ENCODE measurements around the gene UFSP2.

The UFSP2 gene, protein sequence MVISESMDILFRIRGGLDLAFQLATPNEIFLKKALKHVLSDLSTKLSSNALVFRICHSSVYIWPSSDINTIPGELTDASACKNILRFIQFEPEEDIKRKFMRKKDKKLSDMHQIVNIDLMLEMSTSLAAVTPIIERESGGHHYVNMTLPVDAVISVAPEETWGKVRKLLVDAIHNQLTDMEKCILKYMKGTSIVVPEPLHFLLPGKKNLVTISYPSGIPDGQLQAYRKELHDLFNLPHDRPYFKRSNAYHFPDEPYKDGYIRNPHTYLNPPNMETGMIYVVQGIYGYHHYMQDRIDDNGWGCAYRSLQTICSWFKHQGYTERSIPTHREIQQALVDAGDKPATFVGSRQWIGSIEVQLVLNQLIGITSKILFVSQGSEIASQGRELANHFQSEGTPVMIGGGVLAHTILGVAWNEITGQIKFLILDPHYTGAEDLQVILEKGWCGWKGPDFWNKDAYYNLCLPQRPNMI
- total RNA-seq, result 3.4 to 39.9 (median 21.5) reads per million in 9 experiments

DNA sequence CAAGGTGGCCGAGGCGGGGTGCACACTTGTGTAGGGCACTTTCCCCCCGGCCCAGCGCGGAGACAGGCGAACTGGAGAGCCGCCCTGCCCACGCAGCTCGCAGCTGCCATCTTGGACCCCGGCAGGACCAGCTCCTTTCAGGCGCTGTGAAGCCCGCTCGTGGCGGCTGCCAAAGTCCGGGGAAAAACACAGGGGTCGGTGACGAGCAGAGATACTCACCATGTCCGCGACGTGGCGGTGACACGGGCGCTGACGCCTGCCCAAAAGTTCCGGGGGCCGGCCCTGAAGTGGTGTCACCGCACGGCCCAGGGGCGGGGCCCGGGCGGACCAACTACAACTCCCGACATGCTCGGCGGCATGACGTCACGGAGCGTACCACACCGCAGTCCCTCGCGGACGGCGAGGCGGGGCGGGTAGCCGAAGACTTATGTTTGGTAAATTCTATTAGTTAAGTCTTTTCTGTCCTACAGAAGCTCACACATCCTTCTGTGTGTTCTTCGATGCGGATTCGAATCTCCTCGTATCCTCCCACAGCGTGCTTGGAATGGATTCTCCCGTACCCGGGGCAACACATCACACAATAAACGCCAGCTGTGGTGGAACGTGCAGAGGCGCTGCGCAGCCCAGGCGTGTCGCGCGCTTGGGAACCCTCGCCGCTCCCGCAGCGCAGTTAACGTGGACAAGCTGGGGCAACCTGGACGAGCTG, at the start of gene UFSP2:
Gene UFSP2, minus strand, starts transcription at position 318 of the 706 bp plus-strand sequence. Its CDS starts 96 bp downstream, at position 222.
- DNase-seq, result peak; percentile 89 to 93 (median 92)
- peaks cover 23% of the 10 kb centered on the region for H3K36me3 Mint-ChIP-seq (ENCODE audit: insufficient read depth)
- peak within 1 kb of the TSS; percentile 93 to 94 for H3K27ac Mint-ChIP-seq
- H3K4me3 Mint-ChIP-seq, result peak within 1 kb of the TSS; percentile 82 to 84
- H3K27me3 Mint-ChIP-seq, result peaks cover 5 to 7% of the 10 kb centered on the region in 2 donors
- H3K4me1 Mint-ChIP-seq (ENCODE audit: low read depth in 2 of 2), result peaks cover 26 to 28% of the 10 kb centered on the region in 2 donors
- no peaks in the 10 kb centered on the region for H3K9me3 Mint-ChIP-seq
- peak; percentile 86 for ATAC-seq (replicated peaks)

DNA sequence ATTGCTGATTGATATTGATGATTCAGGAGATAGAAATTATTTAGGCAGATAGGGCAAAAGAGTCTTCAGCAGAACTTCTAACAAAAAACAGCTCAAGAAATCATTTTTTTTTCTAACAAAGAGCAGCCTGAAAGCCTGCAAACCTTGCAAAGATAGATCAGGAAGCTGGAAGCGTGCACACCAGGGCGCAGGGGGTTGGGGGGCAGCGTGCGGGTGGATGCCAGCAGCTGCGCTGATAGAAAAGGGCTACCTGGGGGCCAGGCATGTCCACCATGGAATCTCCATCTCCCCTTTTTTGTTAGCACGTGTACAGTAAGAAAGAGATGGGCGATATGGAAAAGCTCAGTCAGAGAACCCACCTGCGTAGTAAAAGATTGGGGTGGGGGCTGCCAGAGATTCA, 47.5 kb upstream of the UFSP2 start:
- Mint-ChIP-seq H3K36me3 (ENCODE audit: insufficient read depth) (peaks cover 3% of the 10 kb centered on the region), H3K27me3 (peaks cover 16 to 20% of the 10 kb centered on the region in 2 donors), H3K4me1 (ENCODE audit: low read depth in 2 of 2) (peaks cover 14 to 15% of the 10 kb centered on the region in 2 donors), H3K4me3 (no peak overlapping the region), H3K27ac (no peak overlapping the region), H3K9me3 (no peaks in the 10 kb centered on the region)
- DNase-seq (no peak), ATAC-seq (replicated peaks) (no peak)

DNA sequence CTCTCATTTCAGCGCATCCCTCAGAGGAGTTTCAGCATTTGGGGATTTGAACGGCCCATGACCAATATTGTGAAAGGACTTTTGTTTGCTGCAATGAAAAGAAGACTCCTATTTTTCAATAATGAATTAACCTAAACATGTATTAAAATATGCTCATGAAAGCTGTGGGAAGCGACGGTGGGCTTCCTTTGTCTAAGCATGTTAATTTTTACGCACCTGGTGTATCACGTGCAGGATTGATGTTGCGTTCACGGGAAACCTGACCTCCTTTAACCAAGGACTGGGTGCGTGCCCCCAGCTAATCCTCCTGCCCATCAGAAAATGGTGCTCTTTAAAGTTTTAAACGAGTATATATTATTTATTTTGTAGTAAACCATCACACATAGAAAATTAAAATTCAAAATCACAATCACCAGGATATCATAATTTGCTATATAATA, 46.4 kb upstream of the UFSP2 start:
- Mint-ChIP-seq H3K4me3 (peak overlapping the region; percentile 88 to 93), H3K9me3 (no peaks in the 10 kb centered on the region)

DNA sequence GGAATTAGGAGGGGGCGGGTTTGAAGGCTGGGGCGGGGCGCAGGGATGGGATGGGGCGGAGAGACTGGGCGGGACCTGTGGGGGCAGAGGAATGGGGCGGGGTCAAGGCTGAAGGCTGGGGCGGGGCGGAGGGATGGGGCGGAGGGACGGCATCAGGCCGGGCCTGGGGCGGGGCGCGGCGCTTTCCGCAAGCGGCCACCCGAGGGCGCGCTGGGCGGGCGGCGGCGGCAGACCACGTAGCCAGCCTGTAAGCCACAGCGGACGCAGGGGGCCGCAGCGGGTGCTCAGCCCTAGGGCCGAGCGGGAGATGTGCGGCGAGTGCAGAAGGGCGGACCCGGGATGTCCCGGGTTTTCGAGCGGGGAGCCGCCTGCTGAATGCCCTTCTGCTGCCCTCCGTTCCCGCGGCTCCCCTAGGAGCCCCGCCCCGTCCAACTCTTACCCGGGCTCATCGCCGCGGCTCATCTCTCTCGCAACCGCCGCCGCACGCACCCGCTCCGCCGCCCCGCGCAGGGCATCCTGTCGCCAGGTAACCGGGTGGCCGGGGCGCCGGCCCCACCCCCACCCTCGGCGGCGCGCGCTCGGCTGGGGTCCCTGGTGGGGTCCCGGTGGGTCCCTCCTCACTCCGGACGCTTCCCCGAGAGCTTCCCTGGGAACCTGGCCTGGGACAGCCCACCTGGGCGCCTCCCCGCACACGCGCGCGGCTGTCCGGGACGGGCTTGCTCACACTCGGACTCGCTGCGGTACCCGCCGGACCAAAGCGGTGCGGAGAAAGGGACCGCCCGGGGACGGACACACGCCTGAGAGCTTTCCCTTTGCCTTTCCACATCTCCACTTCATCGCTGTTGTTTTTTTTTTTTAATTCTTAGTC, 45.7 kb upstream of the UFSP2 start, which contains the start of gene CCDC110:
Gene CCDC110, minus strand, starts transcription at position 499 of the 868 bp plus-strand sequence. Its CDS starts 50 bp downstream, at position 449.
- ATAC-seq (replicated peaks), result peak; percentile 82
- Mint-ChIP-seq H3K27me3 (peaks cover 0 to 2% of the 10 kb centered on the region in 2 donors), H3K27ac (peak within 1 kb of the TSS; percentile 44 to 81), H3K4me1 (ENCODE audit: low read depth in 2 of 2) (peaks cover 14 to 15% of the 10 kb centered on the region in 2 donors), H3K9me3 (no peaks in the 10 kb centered on the region), H3K4me3 (peak within 1 kb of the TSS; percentile 88 to 93), H3K36me3 (ENCODE audit: insufficient read depth) (peaks cover 3% of the 10 kb centered on the region)
- DNase-seq, result peak; percentile 77 to 81 (median 79)

More for the DNA sequence above, 46.4 kb upstream of the UFSP2 start:
- peaks cover 6 to 8% of the 10 kb centered on the region in 2 donors for H3K27me3 Mint-ChIP-seq
- no peak for DNase-seq
- H3K27ac Mint-ChIP-seq, result peak overlapping the region in 1 of 2 donors; percentile 81
- peaks cover 14 to 15% of the 10 kb centered on the region in 2 donors for H3K4me1 Mint-ChIP-seq (ENCODE audit: low read depth in 2 of 2)
- H3K36me3 Mint-ChIP-seq (ENCODE audit: insufficient read depth), result peaks cover 3% of the 10 kb centered on the region
- no peak for ATAC-seq (replicated peaks)

DNA sequence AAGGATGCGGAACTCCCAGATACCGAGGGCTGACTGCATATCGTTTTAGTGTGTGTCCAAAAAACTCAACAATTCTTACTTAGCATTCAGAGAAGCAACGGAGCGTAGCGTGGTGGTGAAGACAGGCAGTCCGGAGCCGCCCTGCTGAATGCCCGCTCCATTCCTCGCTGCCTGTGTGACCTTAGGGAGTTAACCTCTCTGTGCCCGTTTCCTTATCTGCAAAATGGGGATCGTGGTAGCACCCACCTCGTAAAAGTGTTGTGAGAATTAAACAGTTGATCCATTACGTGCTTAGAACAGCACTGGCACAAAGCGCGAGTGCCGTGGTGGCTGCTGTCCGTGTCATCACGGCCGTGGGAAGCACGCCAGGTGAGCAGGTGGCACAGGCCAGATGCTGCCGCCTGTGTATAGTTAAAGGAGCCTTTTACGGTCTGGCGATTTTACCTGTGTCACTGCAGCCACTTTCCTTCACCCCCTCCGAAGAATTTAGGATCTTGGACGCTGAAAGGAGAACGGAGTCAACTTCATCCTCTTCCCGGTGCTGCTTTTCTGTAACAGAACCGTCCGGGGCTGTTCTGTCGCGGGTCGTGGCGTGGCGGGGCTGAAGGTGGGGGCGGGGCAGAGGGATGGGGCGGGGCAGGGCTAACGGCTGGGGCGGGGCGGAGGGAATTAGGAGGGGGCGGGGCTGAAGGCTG, 44.9 kb upstream of the UFSP2 start:
- DNase-seq (peak; percentile 41 to 48 (median 47)), ATAC-seq (replicated peaks) (peak; percentile 39)
- Mint-ChIP-seq H3K36me3 (ENCODE audit: insufficient read depth) (peaks cover 6% of the 10 kb centered on the region), H3K27ac (peak overlapping the region; percentile 44 to 60), H3K9me3 (no peaks in the 10 kb centered on the region), H3K27me3 (peaks cover 0 to 4% of the 10 kb centered on the region in 2 donors), H3K4me1 (ENCODE audit: low read depth in 2 of 2) (peaks cover 14 to 15% of the 10 kb centered on the region in 2 donors), H3K4me3 (peak overlapping the region; percentile 88 to 93)

DNA sequence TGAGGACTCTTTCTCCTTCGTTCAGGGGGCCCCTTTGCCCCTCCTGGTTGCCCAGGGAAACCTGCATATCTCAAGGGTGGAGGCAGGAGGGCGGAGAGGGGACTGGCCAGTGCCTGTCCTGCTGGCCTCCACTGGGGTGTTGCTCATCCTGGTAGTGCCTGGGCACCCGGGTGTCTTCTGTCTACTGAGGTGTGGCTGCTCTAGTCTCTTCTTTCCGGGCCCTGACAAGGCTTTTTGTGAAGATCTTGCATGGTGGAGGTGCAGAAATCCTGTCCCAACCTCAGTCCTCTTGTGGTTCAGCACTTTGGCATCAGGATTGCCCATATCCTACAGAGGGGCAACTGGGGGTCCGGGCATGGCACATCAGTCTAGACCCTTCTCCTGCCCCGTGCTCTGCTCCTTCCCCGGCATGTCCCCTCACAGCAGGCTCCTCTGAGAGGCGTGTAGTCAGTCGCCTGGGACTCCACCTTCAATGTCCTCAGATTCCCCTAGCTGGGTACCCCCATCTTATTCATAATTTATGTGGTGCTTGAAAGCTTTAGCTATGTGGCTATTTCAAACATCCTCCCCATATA, 43.9 kb upstream of the UFSP2 start:
- no peaks in the 10 kb centered on the region for H3K9me3 Mint-ChIP-seq
- H3K27me3 Mint-ChIP-seq, result peaks cover 0 to 10% of the 10 kb centered on the region in 2 donors
- no peak overlapping the region for H3K4me3 Mint-ChIP-seq
- H3K4me1 Mint-ChIP-seq (ENCODE audit: low read depth in 2 of 2), result peaks cover 14 to 15% of the 10 kb centered on the region in 2 donors
- peak overlapping the region in 1 of 2 donors; percentile 59 for H3K27ac Mint-ChIP-seq
- no peak for DNase-seq
- peaks cover 6% of the 10 kb centered on the region for H3K36me3 Mint-ChIP-seq (ENCODE audit: insufficient read depth)
- ATAC-seq (replicated peaks), result no peak

DNA sequence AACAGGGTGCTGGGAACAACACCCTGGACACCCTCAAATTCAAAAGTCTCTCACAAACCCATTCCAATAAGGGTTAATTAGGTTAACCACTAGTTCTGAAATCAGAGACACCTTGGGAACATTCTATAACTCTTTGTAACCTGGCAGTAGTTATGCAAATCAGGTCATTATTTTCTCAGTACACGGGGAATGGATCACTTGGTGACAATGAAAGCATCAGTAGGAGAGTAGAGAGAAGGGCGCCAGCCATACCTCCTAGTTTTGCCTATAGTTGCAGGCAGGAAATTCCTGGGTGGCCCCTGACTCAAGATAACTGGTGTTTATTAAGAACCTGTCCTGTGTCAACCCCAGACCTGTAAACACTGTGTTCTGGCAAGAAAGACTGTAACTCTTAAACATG, 43.2 kb upstream of the UFSP2 start:
- Mint-ChIP-seq H3K4me3 (no peak overlapping the region), H3K27me3 (peaks cover 0 to 10% of the 10 kb centered on the region in 2 donors), H3K36me3 (ENCODE audit: insufficient read depth) (peaks cover 6% of the 10 kb centered on the region), H3K27ac (peak overlapping the region in 1 of 2 donors; percentile 59), H3K4me1 (ENCODE audit: low read depth in 2 of 2) (peaks cover 14 to 15% of the 10 kb centered on the region in 2 donors), H3K9me3 (no peaks in the 10 kb centered on the region)
- ATAC-seq (replicated peaks) (no peak), DNase-seq (no peak)

DNA sequence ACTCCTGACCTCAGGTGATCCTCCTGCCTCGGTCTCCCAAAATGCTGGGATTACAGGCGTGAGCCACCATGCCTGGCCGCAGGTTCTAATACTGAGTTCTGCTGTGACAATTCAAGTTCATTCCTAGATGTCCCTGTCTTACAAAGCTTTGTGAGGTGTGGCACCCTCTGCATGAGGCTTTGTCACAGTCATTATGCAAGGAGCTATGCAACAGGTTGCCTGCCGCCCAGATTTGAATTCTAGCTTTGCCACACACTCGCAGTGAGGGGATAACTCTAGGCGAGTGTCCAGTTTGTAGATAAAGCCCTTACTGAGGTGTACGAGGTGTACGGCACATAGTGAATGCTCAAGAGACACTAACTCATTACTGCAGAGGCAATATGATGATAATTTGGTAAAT, 42.2 kb upstream of the UFSP2 start:
- Mint-ChIP-seq H3K27me3 (peaks cover 0 to 10% of the 10 kb centered on the region in 2 donors), H3K27ac (no peak overlapping the region), H3K9me3 (no peaks in the 10 kb centered on the region), H3K36me3 (ENCODE audit: insufficient read depth) (peaks cover 3% of the 10 kb centered on the region), H3K4me3 (no peak overlapping the region), H3K4me1 (ENCODE audit: low read depth in 2 of 2) (peaks cover 14 to 15% of the 10 kb centered on the region in 2 donors)
- DNase-seq (no peak), ATAC-seq (replicated peaks) (no peak)

DNA sequence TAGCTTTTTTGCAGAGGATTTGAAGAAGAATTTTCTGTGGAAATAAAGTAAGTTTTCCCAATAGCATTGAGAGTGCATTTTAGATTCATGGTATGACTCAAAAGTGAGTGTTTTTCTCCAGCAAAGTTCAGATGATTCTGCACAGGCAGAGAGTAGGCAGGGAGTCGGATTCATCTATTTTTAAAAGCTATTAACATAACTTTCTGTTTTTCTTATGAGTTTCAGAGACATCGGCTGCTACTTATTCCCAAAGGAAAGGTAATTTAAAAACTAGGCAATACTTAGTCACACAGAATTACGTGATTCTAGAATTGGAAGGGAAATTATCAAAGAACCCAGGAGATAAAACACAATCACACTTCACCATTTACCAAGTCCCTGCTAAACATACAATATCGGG, 41.3 kb upstream of the UFSP2 start:
- ATAC-seq (replicated peaks), result no peak
- H3K9me3 Mint-ChIP-seq, result no peaks in the 10 kb centered on the region
- H3K27ac Mint-ChIP-seq, result no peak overlapping the region
- peaks cover 3% of the 10 kb centered on the region for H3K36me3 Mint-ChIP-seq (ENCODE audit: insufficient read depth)
- peaks cover 14 to 15% of the 10 kb centered on the region in 2 donors for H3K4me1 Mint-ChIP-seq (ENCODE audit: low read depth in 2 of 2)
- H3K4me3 Mint-ChIP-seq, result no peak overlapping the region
- H3K27me3 Mint-ChIP-seq, result peaks cover 2 to 13% of the 10 kb centered on the region in 2 donors
- no peak for DNase-seq

DNA sequence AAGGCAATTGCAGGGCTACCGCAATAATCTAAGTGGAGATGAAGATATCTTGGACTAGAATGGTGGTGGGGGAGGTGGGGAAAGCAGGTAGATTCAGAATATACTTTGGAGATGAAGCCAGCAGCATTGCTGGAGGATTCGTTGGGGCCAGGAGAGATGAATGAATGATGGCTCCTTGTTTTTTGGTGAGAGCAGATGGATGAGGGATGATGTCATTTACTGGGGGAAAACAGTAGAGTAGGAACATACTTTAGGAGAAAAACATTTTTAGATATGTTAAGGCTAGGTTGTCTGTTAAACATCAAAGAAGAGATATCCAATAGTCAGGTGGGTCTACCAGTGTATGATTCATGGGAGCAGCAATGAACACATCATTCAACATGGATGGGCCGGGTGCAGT, 39.9 kb upstream of the UFSP2 start:
- Mint-ChIP-seq H3K27me3 (peaks cover 13 to 23% of the 10 kb centered on the region in 2 donors), H3K4me3 (no peak overlapping the region), H3K9me3 (no peaks in the 10 kb centered on the region), H3K4me1 (ENCODE audit: low read depth in 2 of 2) (peaks cover 9 to 12% of the 10 kb centered on the region in 2 donors), H3K27ac (no peak overlapping the region), H3K36me3 (ENCODE audit: insufficient read depth) (peaks cover 3% of the 10 kb centered on the region)
- ATAC-seq (replicated peaks) (no peak), DNase-seq (no peak)

DNA sequence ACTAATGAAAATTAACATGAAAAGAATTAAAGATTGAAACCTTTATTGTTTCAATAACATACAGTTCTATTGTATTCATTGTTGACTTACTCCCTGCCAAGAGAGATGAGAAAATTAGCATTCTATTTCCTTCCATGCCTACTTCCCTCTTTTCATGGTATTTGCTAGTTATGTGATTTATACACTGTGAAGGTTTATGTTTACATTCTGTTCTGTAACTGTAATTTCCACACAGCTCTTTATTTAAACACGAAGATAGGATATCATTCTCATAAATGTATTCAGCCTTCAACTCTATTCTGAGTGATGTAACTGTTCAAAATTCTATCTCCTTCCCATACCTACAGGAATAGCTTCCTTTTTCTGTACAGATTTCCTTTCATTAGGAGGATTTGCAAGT, 39.1 kb upstream of the UFSP2 start:
- Mint-ChIP-seq H3K27ac (no peak overlapping the region), H3K4me1 (ENCODE audit: low read depth in 2 of 2) (peaks cover 4 to 8% of the 10 kb centered on the region in 2 donors), H3K4me3 (no peak overlapping the region), H3K36me3 (ENCODE audit: insufficient read depth) (peaks cover 3% of the 10 kb centered on the region), H3K9me3 (no peaks in the 10 kb centered on the region), H3K27me3 (peaks cover 13 to 32% of the 10 kb centered on the region in 2 donors)
- ATAC-seq (replicated peaks), result no peak
- DNase-seq, result no peak

DNA sequence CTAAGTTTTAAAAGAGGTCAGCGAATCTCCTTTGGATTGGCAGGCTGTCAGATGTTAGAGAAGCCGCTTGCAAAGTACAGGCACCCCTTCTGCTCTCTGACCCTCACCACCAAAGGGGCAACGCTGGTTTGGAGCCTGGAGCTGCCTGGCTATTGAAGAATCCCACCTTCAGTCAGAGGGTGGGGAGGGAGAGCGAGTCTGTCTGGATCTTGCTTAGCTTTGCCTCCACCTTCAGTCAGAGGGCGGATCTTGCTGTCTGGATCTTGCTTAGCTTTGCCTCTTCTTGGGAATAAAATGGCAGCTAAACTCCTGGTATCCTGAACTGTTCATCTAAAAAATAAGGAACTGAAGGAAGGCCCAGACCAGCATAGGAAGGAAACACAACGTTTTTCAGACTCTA, 38.4 kb upstream of the UFSP2 start:
- Mint-ChIP-seq H3K4me1 (ENCODE audit: low read depth in 2 of 2) (peaks cover 0 to 3% of the 10 kb centered on the region in 2 donors), H3K4me3 (no peak overlapping the region), H3K27ac (no peak overlapping the region), H3K9me3 (no peaks in the 10 kb centered on the region), H3K27me3 (peaks cover 19 to 38% of the 10 kb centered on the region in 2 donors), H3K36me3 (ENCODE audit: insufficient read depth) (peaks cover 3% of the 10 kb centered on the region)
- DNase-seq (no peak), ATAC-seq (replicated peaks) (no peak)

Measured in effector memory CD8-positive, alpha-beta T cell (primary cell).